Sigmoid colon (tissue), 7 donors: Measurements from ENCODE around the gene DHX35. TPM values are rescaled to one million over a fixed set of nuclear protein-coding genes. Genes with fewer than 3 reads are reported as not detected.

Experiments
- DNase-seq: peaks from one replicate; pipeline ENCODE4 v3.0.0-alpha.2; 2019
- H3K27ac ChIP-seq, 4 donors: fragments of 200-600 bp; sonication (generic); one replicate each; pipeline ENCODE4 v1.5.1; 2016 to 2019; ENCODE audit warnings: mild to moderate bottlenecking in 1 of 4
- H3K27me3 ChIP-seq, 3 donors: fragments of 200-600 bp; sonication (generic); one replicate each; pipeline ENCODE4 v1.5.1; 2019; ENCODE audit warnings: mild to moderate bottlenecking in 1 of 3
- H3K36me3 ChIP-seq, 4 donors: fragments of 200-600 bp; sonication (generic); one replicate each; pipeline ENCODE4 v1.5.1; 2016 to 2019
- H3K4me1 ChIP-seq, 4 donors: fragments of 200-600 bp; sonication (generic); one replicate each; pipeline ENCODE4 v1.5.1; 2017 to 2019
- H3K4me3 ChIP-seq, 4 donors: fragments of 200-600 bp; sonication (generic); one replicate each; pipeline ENCODE4 v1.5.1; 2017 to 2019; ENCODE audit warnings: mild to moderate bottlenecking in 2 of 4, moderate library complexity in 1 of 4
- H3K9me3 ChIP-seq, 4 donors: fragments of 200-600 bp in 3 of 4; sonication (generic) in 3 of 4; one replicate each; pipeline versions ENCODE4 v1.5.1 to v1.6.1; 2013 to 2019
- EP300 ChIP-seq, 4 donors: sonication (generic); formaldehyde crosslinking; IDR thresholded peaks; one replicate each; pipeline ENCODE4 v1.6.1; 2017; ENCODE audit warnings: antibody characterized with exemption in 4 of 4
- POLR2A ChIP-seq, 2 donors: fragments of 450-650 bp; IDR thresholded peaks; one replicate each; pipeline ENCODE4 v1.6.1; 2016; ENCODE audit warnings: antibody characterized with exemption in 2 of 2, mild to moderate bottlenecking in 2 of 2, moderate library complexity in 2 of 2
- POLR2AphosphoS5 ChIP-seq, 4 donors: sonication (generic); formaldehyde crosslinking; IDR thresholded peaks; one replicate each; pipeline ENCODE4 v1.6.1; 2017; ENCODE audit warnings: antibody characterized with exemption in 4 of 4
- WGBS, 2 donors: extraction: QIAGEN DNeasy Blood & Tissue Kit; methylation state at CpG; one replicate each; pipeline ENCODE4 v1.1.7; 2013; 5-methylcytosine and 5-hydroxymethylcytosine counted together
- intact Hi-C: fragments of 100-400 bp; cut with DNase I; formaldehyde crosslinking; loops from one replicate; pipeline ENCODE4 v1.15.1; 2023
- polyA plus RNA-seq, 3 donors: library from polyadenylated mRNA; stranded (reverse); fragments of 200-250 nt; gene quantifications; one replicate each; pipeline ENCODE4 v1.2.3, GENCODE V29; 2013
- total RNA-seq, 4 donors: library from RNA; depleted of rRNA; stranded (reverse); fragments of >200 nt; gene quantifications; one replicate each; pipeline ENCODE4 v1.1.0, GENCODE V29; 2016
- TF ChIP-seq, protein P1 (sequence below), 4 experiments: fragments of 450-650 bp in 3 of 4; fragments of 200-600 bp in 1 of 4; IDR thresholded peaks; one replicate each; pipeline ENCODE4 v1.5.1; 2016 to 2019; ENCODE audit warnings: antibody characterized with exemption in 4 of 4, mild to moderate bottlenecking in 3 of 4, moderate library complexity in 2 of 4
- donor health status: healthy with polysubstance abuse.
- donor health status: Bipolar disorder and iron deficiency.
- donor health status: healthy.

DHX35 gene
- total and polyA plus RNA-seq, 7 donors = 8.8 to 33.2 (median 16.1) TPM

DNA sequence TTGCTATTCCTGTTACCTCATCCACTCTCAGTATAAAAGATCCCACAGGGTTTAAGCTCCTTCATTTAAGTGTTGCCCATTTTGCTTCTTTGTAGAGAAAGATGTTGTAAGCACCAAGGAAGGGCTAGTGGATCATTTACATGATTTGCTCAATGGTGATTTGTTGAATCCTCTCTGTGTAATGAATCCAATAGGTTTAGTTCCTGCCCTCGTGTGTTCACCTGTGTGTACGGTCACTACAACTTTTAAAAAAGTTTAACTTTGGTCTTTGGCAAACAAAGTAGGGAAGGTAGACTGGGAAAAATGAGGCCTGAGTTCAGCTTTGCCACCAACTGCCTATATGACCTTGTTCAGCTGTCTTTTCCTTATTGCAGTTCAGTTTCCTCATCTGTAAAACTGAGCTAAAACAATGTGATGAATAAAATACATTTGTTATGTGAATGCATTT is 51.5 kb downstream of the DHX35 start:
- intact Hi-C loops = no loop called here
- Histone ChIP-seq H3K9me3 (no peaks in the 10 kb centered on the region), H3K4me1 (no peaks in the 10 kb centered on the region), H3K27ac (no peak overlapping the region), H3K4me3 (no peak overlapping the region), H3K27me3 (no peaks in the 10 kb centered on the region), H3K36me3 (peaks cover 11 to 74% (median 20%) of the 10 kb centered on the region in 4 donors)
- 27 to 70% methylated on average over 2 of the region's 2 CpGs for whole genome bisulfite sequencing, 2 donors
- no peak for TF ChIP-seq EP300 (IDR thresholded peaks at IDR 0.05)
- TF ChIP-seq, protein P1, sequence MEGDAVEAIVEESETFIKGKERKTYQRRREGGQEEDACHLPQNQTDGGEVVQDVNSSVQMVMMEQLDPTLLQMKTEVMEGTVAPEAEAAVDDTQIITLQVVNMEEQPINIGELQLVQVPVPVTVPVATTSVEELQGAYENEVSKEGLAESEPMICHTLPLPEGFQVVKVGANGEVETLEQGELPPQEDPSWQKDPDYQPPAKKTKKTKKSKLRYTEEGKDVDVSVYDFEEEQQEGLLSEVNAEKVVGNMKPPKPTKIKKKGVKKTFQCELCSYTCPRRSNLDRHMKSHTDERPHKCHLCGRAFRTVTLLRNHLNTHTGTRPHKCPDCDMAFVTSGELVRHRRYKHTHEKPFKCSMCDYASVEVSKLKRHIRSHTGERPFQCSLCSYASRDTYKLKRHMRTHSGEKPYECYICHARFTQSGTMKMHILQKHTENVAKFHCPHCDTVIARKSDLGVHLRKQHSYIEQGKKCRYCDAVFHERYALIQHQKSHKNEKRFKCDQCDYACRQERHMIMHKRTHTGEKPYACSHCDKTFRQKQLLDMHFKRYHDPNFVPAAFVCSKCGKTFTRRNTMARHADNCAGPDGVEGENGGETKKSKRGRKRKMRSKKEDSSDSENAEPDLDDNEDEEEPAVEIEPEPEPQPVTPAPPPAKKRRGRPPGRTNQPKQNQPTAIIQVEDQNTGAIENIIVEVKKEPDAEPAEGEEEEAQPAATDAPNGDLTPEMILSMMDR (IDR thresholded peaks at IDR 0.05) = no peak
- no peak for TF ChIP-seq POLR2A (IDR thresholded peaks at IDR 0.05)
- no peak for TF ChIP-seq POLR2AphosphoS5 (IDR thresholded peaks at IDR 0.05)
- no peak for DNase-seq

DNA sequence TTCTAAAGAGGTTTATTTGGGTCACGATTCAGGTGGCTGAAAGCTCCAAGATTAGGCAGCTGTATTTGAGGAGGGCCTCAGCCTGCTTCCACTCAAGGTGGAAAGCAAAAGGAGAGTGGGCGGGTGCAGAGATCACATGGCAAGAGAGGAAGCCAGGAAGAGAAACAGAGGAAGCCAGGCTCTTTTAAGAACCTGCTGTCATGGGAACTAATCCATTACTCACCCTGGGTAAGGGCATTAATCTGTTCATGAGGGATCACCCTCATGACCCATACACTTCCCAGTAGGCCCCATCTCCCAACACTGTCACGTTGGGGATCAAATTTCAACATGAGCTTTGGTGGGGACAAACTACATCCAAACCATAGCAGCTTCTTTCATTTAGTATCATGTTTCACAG is 53.9 kb downstream of the DHX35 start:
- H3K36me3 ChIP-seq = peaks cover 4 to 75% (median 12%) of the 10 kb centered on the region in 4 donors
- intact Hi-C loops = no loop called here

DNA sequence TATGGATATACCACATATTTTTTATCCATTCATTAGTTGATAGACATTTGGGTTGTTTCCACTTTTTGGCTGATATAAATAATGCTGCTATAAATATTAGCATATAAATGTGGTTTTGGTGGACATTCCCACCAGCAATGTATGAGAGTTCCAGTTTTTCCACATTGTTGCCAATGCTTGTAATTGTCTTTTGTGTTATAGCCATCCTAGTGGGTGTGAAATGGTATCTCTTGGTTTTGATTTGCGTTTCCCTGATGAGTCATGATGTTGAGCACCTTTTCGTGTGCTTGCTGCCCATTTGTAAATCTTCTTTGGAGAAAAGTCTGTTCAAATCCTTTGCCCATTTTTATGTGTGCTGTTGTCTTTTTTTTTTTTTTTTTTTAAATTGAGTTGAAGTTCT is 54.4 kb downstream of the DHX35 start:
- no peaks in the 10 kb centered on the region for H3K27me3 ChIP-seq
- no peak overlapping the region for H3K4me3 ChIP-seq
- WGBS, 2 donors = 67 to 92% methylated on average over 2 of the region's 2 CpGs
- H3K27ac ChIP-seq = no peak overlapping the region
- peaks cover 4 to 75% (median 14%) of the 10 kb centered on the region in 4 donors for H3K36me3 ChIP-seq
- no peak for DNase-seq
- no peaks in the 10 kb centered on the region for H3K4me1 ChIP-seq
- H3K9me3 ChIP-seq = no peaks in the 10 kb centered on the region
- intact Hi-C loops = no loop called here
- TF ChIP-seq, protein P1 (IDR thresholded peaks at IDR 0.05) = no peak
- TF ChIP-seq POLR2A (IDR thresholded peaks at IDR 0.05) (no peak), POLR2AphosphoS5 (IDR thresholded peaks at IDR 0.05) (no peak), EP300 (IDR thresholded peaks at IDR 0.05) (no peak)

More for the DNA sequence above, 53.9 kb downstream of the DHX35 start:
- Histone ChIP-seq H3K4me1 (no peaks in the 10 kb centered on the region), H3K27ac (no peak overlapping the region), H3K4me3 (no peak overlapping the region), H3K27me3 (no peaks in the 10 kb centered on the region), H3K9me3 (no peaks in the 10 kb centered on the region)
- TF ChIP-seq POLR2AphosphoS5 (IDR thresholded peaks at IDR 0.05) (no peak), POLR2A (IDR thresholded peaks at IDR 0.05) (no peak), EP300 (IDR thresholded peaks at IDR 0.05) (no peak)
- TF ChIP-seq, protein P1 (IDR thresholded peaks at IDR 0.05) = no peak
- no peak for DNase-seq
- WGBS, 2 donors = 94 to 99% methylated on average over 3 of the region's 3 CpGs

DNA sequence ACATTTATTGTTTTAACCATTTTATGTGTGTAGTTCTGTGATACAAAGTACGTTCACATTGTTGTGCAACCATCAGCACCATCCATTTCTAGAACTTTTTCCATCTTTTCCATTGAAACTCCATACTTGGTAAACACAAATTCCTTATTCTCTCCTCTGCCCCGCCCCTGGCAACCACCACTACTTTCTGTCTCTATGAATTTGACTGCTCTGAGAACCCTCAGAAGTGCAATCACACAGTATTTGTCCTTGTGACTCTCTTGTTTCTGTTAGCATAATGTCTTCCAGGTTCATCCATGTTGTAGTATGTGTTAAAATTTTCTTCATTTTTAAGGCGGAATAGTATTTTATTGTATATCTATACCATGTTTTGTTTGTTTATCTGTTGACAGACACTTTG is 56.9 kb downstream of the DHX35 start:
- Histone ChIP-seq H3K27ac (no peak overlapping the region), H3K4me3 (no peak overlapping the region), H3K27me3 (no peaks in the 10 kb centered on the region), H3K4me1 (no peaks in the 10 kb centered on the region), H3K9me3 (no peaks in the 10 kb centered on the region), H3K36me3 (peaks cover 6 to 87% (median 28%) of the 10 kb centered on the region in 4 donors)
- TF ChIP-seq POLR2A (IDR thresholded peaks at IDR 0.05) (no peak), EP300 (IDR thresholded peaks at IDR 0.05) (no peak), POLR2AphosphoS5 (IDR thresholded peaks at IDR 0.05) (no peak)
- TF ChIP-seq, protein P1 (IDR thresholded peaks at IDR 0.05) = no peak
- WGBS, 2 donors = 92 to 95% methylated on average over 3 of the region's 3 CpGs
- intact Hi-C loops = no loop called here
- no peak for DNase-seq

DNA sequence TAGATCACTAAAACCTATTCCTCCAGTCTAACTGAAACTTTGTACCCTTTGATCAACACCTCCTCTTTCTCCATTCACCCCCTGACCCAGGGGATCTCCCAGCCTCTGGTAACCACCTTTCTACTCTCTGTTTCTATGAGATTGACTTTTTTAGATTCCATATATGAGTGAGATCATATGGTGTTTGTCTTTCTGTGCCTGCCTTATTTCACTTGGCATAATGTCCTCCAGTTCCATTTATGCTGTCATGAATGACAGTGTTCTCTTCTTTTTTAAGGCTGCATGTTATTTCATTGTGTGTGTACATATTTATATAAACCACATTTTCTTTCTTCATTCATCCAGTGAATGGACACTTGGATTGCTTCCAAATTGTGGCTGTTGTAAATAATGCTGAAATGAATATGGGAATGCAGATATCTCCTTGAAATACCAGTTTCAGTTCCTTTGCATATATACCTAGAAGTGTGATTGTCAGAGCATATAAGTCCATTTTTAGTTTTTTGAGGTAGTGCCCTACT is 57.7 kb downstream of the DHX35 start:
- no peak for DNase-seq
- Histone ChIP-seq H3K9me3 (no peaks in the 10 kb centered on the region), H3K27ac (no peak overlapping the region), H3K36me3 (peaks cover 6 to 91% (median 28%) of the 10 kb centered on the region in 4 donors), H3K4me1 (no peaks in the 10 kb centered on the region), H3K4me3 (no peak overlapping the region), H3K27me3 (no peaks in the 10 kb centered on the region)
- intact Hi-C loops = no loop called here
- TF ChIP-seq POLR2AphosphoS5 (IDR thresholded peaks at IDR 0.05) (no peak), POLR2A (IDR thresholded peaks at IDR 0.05) (no peak), EP300 (IDR thresholded peaks at IDR 0.05) (no peak)
- TF ChIP-seq, protein P1 (IDR thresholded peaks at IDR 0.05) = no peak
